Bone marrow (tissue), 2 donors: ENCODE measurements around the gene CSH2.
A peak's percentile ranks its signal among the peaks of the same experiment; 100 is the strongest.

Source experiments
- DNase-seq, 2 donors: peaks; one replicate each; lab custom pipeline; 2025; lab: John Stamatoyannopoulos, UW

Gene CSH2

DNA sequence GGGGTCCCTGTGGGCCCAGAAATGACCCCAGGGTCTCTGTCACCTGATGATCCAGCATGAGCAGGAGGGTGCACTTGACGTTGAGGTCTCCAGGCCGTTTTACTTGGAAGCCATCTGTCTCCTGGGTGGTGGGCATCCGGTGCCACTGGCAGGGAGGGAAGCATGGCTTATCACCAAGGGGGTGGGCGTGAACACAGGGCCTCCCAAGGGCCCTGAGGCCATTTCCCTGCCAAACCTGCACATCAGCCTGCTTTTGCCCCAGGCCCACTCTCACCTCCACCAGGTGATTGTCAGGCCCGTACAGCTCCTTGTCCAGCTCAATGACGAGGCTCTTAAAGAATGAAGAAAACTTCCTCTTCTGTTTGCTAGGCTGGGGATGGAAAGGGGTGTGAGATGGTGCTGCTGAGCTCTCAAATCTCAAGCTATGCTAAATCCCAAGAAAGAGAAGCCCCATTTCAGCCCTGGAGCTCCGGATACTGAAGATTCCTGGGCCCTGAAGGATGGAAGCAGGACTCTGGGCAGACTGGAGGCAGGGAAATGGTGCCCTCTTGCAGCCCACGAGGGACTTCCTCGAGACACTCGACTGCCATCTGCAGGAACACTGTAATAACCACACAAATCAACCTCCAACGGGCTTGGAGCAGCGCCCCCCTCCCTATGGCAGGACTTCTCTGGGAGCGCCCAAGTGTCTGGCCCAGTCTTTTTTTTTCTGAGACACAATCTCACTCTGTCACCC is 38.9 kb downstream of the CSH2 start:
- peak; percentile 7 to 85 for DNase-seq

DNA sequence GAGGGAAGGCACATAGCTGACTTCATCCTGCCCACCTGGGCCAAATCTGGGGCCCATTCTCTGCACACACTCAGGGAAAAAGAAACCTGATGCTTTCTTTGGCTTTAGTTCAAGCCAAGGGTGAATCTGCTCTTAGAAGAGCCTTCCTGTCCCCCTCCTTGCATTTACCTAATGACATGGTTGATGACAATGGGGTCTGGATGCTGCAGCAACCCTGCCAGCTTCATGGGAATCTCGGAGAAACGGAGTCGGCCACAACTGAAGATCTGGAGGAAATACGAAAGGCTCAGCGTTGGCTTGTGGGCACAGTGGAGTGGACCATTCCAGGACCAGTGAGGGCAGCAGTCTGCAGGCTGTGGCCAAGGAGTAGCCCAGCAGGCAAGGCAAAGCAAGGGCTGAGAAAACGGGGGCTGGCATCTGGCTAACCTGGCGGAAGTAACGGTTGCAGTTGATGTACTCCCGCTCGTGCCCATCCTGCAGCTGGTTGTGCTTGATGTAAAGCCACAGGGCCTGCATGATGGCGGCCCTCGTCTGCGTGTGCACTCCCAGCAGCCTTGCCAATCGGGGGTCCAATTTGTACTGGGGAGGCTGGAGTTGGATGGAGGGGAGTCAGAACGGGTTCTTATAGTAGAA is 39.6 kb downstream of the CSH2 start:
- no peak for DNase-seq

DNA sequence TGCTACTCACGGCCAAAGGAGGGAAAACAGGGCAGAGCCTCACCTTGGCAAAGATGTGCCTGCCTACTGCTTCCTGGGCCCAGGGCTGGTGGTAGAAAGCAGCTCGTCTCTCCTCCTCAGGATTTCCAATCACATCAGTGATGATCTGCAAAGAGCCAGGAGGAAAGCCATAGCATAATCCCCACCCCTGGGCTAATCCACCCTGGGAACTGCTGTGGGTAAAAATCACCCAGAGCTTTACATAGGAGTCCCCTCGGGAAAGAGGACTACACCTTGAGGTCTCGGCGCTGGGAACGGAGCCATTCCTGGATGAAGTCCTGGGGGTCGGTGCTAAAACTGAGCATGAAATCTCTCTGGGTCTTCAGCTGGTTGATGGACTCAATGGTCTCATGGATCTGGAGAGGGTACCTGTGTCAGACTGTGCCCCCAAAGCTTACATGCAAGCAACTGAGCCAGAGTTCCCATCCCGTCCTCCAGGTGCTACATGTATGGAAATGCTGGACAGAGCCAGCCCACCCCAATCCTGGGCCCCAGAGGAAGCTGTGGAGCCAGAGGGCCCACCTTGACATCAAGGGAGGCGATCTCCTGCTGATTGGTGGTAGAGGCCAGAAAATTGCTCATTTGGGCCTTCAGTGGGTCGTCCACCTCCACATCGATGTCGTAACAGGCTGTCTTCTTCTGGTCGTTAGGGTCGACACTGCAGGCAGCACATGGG is 40.3 kb downstream of the CSH2 start:
- DNase-seq, result no peak

DNA sequence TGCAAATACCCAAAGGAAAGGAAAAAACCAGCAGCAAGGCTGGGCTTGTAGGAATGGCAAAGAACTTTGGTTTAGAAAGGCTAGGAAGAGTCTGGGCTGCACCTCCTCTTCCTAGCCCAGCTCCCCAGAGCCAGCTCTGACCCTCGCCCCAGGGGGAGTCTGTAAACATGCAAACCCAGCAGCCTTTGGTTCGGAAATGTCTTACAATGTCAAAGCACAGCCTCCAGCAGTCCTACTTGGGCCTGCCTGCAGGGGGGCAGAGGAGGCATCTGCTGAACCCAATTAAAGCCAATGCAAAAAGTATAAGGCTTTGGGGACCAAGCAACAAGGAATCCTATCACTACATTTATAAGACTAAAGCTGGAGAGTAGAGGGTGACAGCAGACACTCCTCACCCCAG is 41.0 kb downstream of the CSH2 start:
- no peak for DNase-seq

DNA sequence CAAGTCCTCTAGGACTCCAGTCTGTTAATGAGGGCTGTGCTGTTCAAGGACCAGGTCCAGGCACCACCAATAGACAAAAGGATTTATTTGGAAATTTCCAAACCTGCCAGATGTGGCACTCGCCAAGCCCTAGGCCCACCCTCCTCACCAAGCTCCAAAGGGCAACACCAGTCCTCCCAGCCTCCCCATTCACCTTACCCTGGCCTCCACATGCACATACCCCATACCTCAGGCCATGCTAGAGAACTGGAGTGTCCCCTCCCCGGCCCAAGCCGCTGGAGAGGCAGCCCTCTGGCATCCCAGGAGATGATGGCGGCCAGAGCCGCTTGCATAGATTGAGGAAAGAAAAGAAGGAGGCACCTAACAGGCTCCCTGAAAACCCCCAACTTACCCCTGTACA is 41.5 kb downstream of the CSH2 start:
- DNase-seq, result no peak

DNA sequence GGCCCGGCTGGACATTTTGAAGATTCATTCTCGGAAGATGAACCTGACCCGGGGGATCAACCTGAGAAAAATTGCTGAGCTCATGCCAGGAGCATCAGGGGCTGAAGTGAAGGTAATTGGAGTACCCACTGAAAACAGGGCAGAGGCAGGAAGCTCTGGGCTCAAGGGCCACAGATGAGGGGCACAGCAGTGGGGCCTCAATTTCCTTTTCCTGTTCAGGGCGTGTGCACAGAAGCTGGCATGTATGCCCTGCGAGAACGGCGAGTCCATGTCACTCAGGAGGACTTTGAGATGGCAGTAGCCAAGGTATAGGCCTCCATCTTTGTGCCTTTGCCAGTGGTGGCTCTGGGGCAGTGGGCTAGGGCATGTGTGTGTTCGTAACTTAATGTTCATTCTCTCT is 42.0 kb downstream of the CSH2 start:
- no peak for DNase-seq

DNA sequence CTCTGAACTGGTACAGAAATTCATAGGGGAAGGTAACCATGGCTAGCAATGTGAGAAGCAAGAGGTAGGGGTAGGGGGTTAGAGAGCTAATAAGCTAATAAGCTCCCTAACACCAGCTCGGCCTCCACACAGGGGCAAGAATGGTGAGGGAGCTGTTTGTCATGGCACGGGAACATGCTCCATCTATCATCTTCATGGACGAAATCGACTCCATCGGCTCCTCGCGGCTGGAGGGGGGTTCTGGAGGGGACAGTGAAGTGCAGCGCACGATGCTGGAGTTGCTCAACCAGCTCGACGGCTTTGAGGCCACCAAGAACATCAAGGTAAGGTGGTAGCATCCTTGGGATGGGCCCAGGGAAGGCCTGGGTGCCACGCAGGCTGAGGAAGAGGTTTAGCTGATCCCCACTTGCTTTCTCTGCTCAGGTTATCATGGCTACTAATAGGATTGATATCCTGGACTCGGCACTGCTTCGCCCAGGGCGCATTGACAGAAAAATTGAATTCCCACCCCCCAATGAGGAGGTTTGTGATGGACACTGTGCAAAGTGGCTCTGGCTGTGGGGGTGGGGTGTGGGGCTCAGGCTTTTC is 42.5 kb downstream of the CSH2 start:
- no peak for DNase-seq

DNA sequence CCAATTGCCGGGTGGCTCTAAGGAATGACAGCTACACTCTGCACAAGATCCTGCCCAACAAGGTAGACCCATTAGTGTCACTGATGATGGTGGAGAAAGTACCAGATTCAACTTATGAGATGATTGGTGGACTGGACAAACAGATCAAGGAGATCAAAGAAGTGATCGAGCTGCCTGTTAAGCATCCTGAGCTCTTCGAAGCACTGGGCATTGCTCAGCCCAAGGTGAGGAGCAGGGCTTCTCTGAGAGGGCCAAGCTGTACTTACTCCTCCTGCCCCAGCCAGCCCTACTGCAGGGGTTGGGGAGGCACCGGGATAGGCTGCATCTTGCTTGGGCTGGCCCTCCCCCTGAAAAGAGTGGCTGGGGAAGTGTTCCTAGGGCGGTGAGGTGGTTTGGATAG is 43.2 kb downstream of the CSH2 start:
- no peak for DNase-seq

DNA sequence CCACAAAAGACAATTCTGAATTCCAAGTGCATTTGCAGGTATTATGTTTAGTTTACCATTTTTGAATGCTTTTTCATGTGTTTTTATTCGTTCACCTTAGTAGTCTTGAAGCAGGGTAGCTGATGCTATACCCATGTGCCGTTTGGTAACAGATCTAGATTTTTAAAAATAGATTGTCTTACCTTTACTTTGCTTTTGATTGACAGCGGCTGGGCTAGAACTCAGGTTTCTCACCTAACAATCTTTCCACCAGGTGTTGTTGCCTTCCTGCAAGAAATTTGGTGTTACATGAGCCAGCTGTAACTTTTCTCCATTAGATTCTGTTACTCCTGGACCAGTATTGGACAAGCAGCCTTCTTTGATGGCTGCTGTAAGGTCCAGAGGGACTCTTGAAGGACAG is 44.5 kb downstream of the CSH2 start:
- no peak for DNase-seq

DNA sequence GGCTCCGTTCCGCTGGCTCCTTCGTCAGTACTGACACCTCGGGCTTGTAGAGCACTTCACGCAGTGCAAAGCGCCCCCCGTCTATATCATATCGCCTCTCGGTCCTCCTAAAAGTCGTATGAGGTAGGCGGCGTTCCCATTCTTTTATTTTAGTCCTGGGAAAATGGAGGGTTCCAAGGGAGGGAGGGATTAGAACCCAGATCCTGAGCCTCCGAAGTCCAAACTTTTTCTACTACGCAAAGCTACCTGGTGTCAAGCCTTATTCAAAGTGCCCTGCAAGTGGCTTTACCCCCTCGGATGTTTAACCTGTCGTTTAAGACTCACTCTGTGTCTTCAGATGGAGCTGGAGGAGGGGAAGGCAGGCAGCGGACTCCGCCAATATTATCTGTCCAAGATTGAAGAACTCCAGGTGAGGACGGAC is 45.7 kb downstream of the CSH2 start:
- DNase-seq, result no peak

DNA sequence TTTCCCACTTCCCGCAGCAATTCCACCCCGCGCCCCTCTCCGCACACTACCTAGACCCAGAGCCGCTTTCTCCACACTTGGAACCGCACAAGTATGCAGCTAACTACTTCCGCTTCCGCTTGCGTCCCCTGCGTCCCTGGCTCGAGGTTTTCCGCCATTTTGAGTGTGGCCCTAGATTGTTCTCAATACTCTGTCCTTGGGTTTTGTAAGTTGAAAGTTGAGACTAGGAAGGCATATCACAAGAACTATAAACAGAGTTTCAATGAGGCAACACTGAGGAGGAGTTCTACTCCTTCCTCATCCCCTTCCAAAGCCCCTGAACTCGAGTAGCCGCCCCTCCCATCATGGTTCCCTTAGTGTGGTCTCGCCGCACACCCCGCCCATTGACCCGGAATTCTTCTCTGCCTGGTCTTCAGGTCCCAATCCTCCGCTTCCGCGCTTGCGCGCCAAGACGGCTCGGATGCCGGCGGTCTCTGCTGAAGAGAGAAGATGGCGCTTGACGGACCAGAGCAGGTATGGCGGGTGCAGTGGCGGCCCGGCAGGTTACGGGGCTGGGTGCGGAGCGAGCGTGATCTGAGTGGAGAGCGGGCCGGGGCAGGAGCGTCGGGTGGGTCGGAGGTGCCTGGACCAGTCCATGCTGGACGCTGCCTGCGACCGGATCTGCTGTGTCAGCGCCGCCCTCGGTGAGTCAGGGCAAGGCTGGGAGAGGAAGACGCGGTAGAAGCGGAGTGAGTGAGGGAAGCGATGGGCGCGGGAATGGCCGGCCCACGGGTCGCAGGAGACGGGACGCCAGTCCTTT is 46.3 kb downstream of the CSH2 start, which contains the start of the genes FTSJ3 and PSMC5:
Gene FTSJ3, minus strand, starts transcription at position 662 of the 799 bp plus-strand sequence. CDS start 761 bp downstream, outside the sequence.
Gene PSMC5, plus strand, starts transcription at position 430 of the 799 bp plus-strand sequence. Its CDS starts 60 bp downstream, at position 490.
- DNase-seq, result peak; percentile 92 to 96

DNA sequence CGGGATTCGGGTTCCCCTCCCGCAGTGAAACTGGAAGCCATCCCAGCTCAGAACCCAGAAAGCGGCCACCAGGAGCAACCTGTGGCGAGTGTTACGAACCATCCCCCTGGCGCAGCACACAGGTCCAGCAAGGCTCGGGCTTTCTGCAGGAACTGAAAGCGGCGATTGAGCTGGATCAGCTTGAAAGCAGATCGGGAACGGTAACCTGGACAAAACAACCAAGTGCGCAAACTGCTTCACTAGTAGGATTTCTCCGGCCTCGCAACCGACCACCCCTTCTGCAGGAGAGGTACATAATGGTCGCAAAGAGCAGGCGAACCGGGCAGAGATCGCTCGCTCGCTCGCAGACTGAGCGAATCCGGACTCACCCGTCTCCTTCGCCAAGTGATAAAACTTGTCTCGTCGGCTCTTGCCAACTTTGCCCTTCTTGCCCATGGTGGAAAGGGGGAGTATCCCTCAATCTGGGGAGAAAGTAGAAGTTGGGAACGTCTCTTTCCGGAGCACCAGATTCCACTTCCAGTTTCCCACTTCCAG is 46.9 kb downstream of the CSH2 start:
- DNase-seq, result peak in 1 of 2 donors; percentile 20

DNA sequence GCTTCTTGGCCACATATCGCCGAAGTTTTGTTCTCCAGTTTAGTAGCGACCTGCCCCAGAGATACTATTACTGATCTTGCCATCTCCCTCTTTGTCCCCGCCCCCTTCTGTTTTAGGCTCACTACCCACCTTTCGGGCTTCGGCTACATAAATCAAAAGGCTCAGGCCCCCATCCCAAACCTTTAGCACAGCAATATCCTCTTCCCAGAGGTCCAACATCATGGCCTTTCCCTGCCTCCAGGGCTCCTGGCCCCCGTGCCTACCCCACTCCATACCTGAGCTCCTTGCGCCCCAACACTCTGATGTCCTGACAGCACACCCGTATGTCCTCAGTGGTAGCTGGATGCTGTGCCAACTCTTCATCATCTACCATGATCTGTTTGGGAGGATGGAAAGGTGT is 49.1 kb downstream of the CSH2 start:
- no peak for DNase-seq

DNA sequence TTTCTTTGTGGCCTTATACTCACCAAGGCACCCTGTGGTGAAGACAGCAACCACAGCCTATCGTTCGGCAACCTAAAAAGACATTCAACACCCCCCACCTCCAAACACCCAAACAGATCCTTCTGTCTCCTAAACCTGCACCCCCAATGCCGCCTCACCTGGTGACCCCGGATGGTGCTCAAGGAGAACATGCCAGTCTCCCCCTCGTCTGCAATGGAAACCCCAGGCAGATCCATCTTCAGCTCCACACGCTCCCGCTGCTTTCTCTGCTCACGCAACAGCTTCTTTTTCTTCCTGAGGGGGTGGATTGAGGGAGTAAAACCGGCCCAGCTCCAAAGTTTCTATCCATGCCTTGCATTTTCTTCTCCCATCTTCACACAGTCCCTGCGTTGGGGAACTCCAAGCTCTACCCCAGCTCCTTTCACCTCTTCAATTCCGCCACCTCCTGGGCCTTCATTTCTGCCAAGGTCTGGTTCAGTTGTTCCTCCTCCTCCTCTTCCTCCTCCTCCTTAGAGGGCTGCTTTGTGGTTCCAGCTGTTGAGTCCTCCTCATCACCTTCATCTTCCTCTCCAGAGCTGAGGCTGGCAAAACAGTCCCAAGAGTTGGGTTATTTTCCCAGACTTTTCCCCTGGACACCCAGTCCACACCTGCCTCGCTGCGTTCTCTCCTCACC is 49.7 kb downstream of the CSH2 start:
- no peak for DNase-seq

DNA sequence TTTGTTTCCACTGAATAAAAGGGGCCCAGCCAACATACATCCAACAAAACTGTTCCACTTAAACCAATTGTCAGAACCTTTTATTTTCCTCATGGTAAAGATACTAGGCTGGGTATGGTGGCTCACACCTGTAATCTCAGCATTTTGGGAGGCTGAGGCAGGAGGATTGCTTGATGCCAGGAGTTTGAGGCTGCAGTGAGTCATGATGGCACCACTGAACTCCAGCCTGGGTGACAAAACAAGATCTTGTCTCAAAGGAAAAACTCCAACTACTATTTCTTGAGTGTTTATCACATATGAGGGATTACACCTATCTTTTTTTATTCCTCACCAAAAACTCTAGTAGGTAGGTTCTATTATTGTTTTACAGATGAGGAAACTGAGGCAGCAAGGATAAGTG is 50.9 kb downstream of the CSH2 start:
- no peak for DNase-seq
